GM12801 (cell line): Measurements from ENCODE around the gene DYNC1H1.

Experiments used
- CTCF ChIP-seq: IDR thresholded peaks from one replicate; pipeline ENCODE4 v1.5.1; 2011; ENCODE audit warnings: control low read depth; ENCODE audit not compliant: insufficient read length; ENCODE audit errors: extremely low read depth

The DYNC1H1 gene

GRCh38 chr14:101964297-101965180 is at the start of gene DYNC1H1:
Gene DYNC1H1, plus strand, starts transcription at chr14:101964573. Its CDS starts 119 bp downstream, at chr14:101964692.
- TF ChIP-seq CTCF: no peak

GRCh38 chr14:101915871-101916815 is 48.2 kb upstream of the DYNC1H1 start:
- no peak for TF ChIP-seq CTCF

- no peak for TF ChIP-seq CTCF
These were observed 47.5 kb upstream of the DYNC1H1 start for GRCh38 chr14:101916816-101917412.

- TF ChIP-seq CTCF: no peak
These were observed 46.9 kb upstream of the DYNC1H1 start for GRCh38 chr14:101917413-101918017.

- no peak for TF ChIP-seq CTCF
These were observed 46.0 kb upstream of the DYNC1H1 start for GRCh38 chr14:101918065-101918989.

GRCh38 chr14:101920271-101920670 is 44.1 kb upstream of the DYNC1H1 start:
- no peak for TF ChIP-seq CTCF
